Measurements from ENCODE around the gene BCL2L2. TPM values are rescaled to one million over a fixed set of nuclear protein-coding genes. Genes with fewer than 3 reads are reported as not detected.

BCL2L2 gene
- total and polyA plus RNA-seq, 2 donors (not counting 1 experiment from before 2014, with no cell fraction given): 24.7 to 25.4 TPM

- no peaks in the 10 kb centered on the region for H3K36me3 ChIP-seq (ENCODE audit: control insufficient read depth, insufficient read depth, low read length)
- H3K27me3 ChIP-seq (ENCODE audit: control insufficient read depth, insufficient read depth, low read length): no peaks in the 10 kb centered on the region
- H3K9me3 ChIP-seq (ENCODE audit: control insufficient read depth, insufficient read depth, low read depth, low read length): no peaks in the 10 kb centered on the region
- no peak for DNase-seq (ENCODE audit: low read depth in 2 of 2)
- H3K4me1 ChIP-seq (ENCODE audit: control insufficient read depth, extremely low read depth, insufficient read depth, low read length): no peaks in the 10 kb centered on the region
- no peak overlapping the region for H3K27ac ChIP-seq (ENCODE audit: insufficient read depth, low read length)
- no peak overlapping the region for H3K4me3 ChIP-seq (replicated peaks in 1 of 4; ENCODE audit: control extremely low read depth in 1 of 4, insufficient read depth in 1 of 4, low read depth in 3 of 4, low read length in 4 of 4)
- no peaks in the 10 kb centered on the region for H3K79me2 ChIP-seq (ENCODE audit: control insufficient read depth, insufficient read depth, low read length)
- no peak overlapping the region for H3K4me2 ChIP-seq (ENCODE audit: extremely low read depth, insufficient read depth, low read length)
- H4K20me1 ChIP-seq (ENCODE audit: control insufficient read depth, extremely low read depth, insufficient read depth, low read length): no peaks in the 10 kb centered on the region
- no peak overlapping the region for H2AFZ ChIP-seq (ENCODE audit: low read length)
- TF ChIP-seq EZH2 (IDR thresholded peaks at IDR 0.05; ENCODE audit: low read length, missing control alignments): no peak
- TF ChIP-seq, protein P1, sequence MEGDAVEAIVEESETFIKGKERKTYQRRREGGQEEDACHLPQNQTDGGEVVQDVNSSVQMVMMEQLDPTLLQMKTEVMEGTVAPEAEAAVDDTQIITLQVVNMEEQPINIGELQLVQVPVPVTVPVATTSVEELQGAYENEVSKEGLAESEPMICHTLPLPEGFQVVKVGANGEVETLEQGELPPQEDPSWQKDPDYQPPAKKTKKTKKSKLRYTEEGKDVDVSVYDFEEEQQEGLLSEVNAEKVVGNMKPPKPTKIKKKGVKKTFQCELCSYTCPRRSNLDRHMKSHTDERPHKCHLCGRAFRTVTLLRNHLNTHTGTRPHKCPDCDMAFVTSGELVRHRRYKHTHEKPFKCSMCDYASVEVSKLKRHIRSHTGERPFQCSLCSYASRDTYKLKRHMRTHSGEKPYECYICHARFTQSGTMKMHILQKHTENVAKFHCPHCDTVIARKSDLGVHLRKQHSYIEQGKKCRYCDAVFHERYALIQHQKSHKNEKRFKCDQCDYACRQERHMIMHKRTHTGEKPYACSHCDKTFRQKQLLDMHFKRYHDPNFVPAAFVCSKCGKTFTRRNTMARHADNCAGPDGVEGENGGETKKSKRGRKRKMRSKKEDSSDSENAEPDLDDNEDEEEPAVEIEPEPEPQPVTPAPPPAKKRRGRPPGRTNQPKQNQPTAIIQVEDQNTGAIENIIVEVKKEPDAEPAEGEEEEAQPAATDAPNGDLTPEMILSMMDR (conservative IDR thresholded peaks at IDR 0.05 in 1 of 2, IDR thresholded peaks at IDR 0.05 in 1 of 2; ENCODE audit: low read depth in 1 of 2, low read length in 2 of 2): no peak
- no peak overlapping the region for H3K9ac ChIP-seq (ENCODE audit: insufficient read depth, low read length)
These were observed 39.5 kb downstream of the BCL2L2 start for GRCh38 chr14:23345987-23346692.

DNA sequence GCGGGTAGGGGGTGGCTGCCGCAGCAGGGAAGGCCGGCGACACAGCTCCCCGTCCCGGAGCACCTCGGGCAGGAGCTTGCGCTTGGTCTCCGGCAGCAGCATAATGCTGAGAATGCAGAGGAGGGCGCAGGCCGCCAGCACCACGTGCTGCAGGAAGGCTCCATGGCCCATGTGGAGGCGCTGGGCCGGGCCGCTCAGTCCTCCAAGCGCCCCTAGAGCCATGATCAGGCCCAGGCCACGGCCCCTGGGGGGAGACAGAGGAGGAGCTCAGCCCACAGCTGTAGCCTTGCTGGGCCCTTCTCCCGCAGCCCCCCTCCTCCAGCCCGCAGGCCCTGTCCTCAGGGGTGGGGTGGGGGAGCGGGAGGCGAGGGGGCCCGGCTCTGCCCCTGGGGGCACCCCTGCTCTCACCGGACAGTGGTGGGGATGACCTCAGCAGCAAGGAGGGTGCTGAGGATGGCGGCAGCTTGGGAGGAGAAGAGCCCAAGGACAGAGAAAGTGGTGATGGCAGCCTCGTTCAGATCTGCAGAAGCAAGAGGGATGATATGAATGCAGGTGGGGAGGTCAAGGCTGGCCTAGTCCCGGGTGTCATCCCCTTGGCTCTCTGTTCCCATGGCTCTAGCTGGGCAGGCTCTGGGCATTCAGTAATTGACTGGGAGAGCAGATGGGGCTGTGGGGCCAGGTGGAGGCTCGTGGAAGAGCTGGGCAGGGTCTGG is 40.2 kb downstream of the BCL2L2 start:
- Histone ChIP-seq H3K9ac (ENCODE audit: insufficient read depth, low read length) (no peak overlapping the region), H3K27me3 (ENCODE audit: control insufficient read depth, insufficient read depth, low read length) (peaks cover 2% of the 10 kb centered on the region), H3K4me2 (ENCODE audit: extremely low read depth, insufficient read depth, low read length) (no peak overlapping the region), H3K4me1 (ENCODE audit: control insufficient read depth, extremely low read depth, insufficient read depth, low read length) (no peaks in the 10 kb centered on the region), H3K4me3 (replicated peaks in 1 of 4; ENCODE audit: control extremely low read depth in 1 of 4, insufficient read depth in 1 of 4, low read depth in 3 of 4, low read length in 4 of 4) (no peak overlapping the region), H2AFZ (ENCODE audit: low read length) (no peak overlapping the region), H3K9me3 (ENCODE audit: control insufficient read depth, insufficient read depth, low read depth, low read length) (no peaks in the 10 kb centered on the region), H4K20me1 (ENCODE audit: control insufficient read depth, extremely low read depth, insufficient read depth, low read length) (no peaks in the 10 kb centered on the region), H3K79me2 (ENCODE audit: control insufficient read depth, insufficient read depth, low read length) (no peaks in the 10 kb centered on the region), H3K27ac (ENCODE audit: insufficient read depth, low read length) (no peak overlapping the region), H3K36me3 (ENCODE audit: control insufficient read depth, insufficient read depth, low read length) (no peaks in the 10 kb centered on the region)
- no peak for TF ChIP-seq EZH2 (IDR thresholded peaks at IDR 0.05; ENCODE audit: low read length, missing control alignments)
- TF ChIP-seq, protein P1 (conservative IDR thresholded peaks at IDR 0.05 in 1 of 2, IDR thresholded peaks at IDR 0.05 in 1 of 2; ENCODE audit: low read depth in 1 of 2, low read length in 2 of 2): no peak
- no peak for DNase-seq (ENCODE audit: low read depth in 2 of 2)

GRCh38 chr14:23347406-23348296 is 41.0 kb downstream of the BCL2L2 start:
- Histone ChIP-seq H3K4me1 (ENCODE audit: control insufficient read depth, extremely low read depth, insufficient read depth, low read length) (no peaks in the 10 kb centered on the region), H4K20me1 (ENCODE audit: control insufficient read depth, extremely low read depth, insufficient read depth, low read length) (no peaks in the 10 kb centered on the region), H3K9me3 (ENCODE audit: control insufficient read depth, insufficient read depth, low read depth, low read length) (no peaks in the 10 kb centered on the region), H3K4me2 (ENCODE audit: extremely low read depth, insufficient read depth, low read length) (no peak overlapping the region), H2AFZ (ENCODE audit: low read length) (no peak overlapping the region), H3K79me2 (ENCODE audit: control insufficient read depth, insufficient read depth, low read length) (no peaks in the 10 kb centered on the region), H3K27ac (ENCODE audit: insufficient read depth, low read length) (no peak overlapping the region), H3K27me3 (ENCODE audit: control insufficient read depth, insufficient read depth, low read length) (peaks cover 2% of the 10 kb centered on the region), H3K9ac (ENCODE audit: insufficient read depth, low read length) (no peak overlapping the region), H3K4me3 (replicated peaks in 1 of 4; ENCODE audit: control extremely low read depth in 1 of 4, insufficient read depth in 1 of 4, low read depth in 3 of 4, low read length in 4 of 4) (no peak overlapping the region), H3K36me3 (ENCODE audit: control insufficient read depth, insufficient read depth, low read length) (no peaks in the 10 kb centered on the region)
- TF ChIP-seq, protein P1 (conservative IDR thresholded peaks at IDR 0.05 in 1 of 2, IDR thresholded peaks at IDR 0.05 in 1 of 2; ENCODE audit: low read depth in 1 of 2, low read length in 2 of 2): no peak
- no peak for DNase-seq (ENCODE audit: low read depth in 2 of 2)
